Small intestine (tissue), 7 donors: Measurements from ENCODE around the gene MCF2L2. TPM values are rescaled to one million over a fixed set of nuclear protein-coding genes. Genes with fewer than 3 reads are reported as not detected.

Source experiments
- DNase-seq, 2 donors: peaks; one replicate each; pipeline versions ENCODE4 v3.0.0 to v3.0.0-alpha.2; 2013
- FAIRE-seq: peaks from 2 replicates; lab custom pipeline; 2012; peaks lifted over from hg19 to GRCh38; lab: Jason Lieb, UNC
- H3K27ac ChIP-seq, 3 donors: one replicate each; pipeline ENCODE4 v1.5.1; 2013; ENCODE audit warnings: low read length in 2 of 3, mild to moderate bottlenecking in 2 of 3, control low read depth in 1 of 3, inconsistent platforms in 1 of 3, low read depth in 1 of 3, moderate library complexity in 1 of 3
- H3K27me3 ChIP-seq, 3 donors: one replicate each; pipeline ENCODE4 v1.6.1; 2013; ENCODE audit warnings: low read length in 3 of 3, inconsistent platforms in 1 of 3; ENCODE audit not compliant: control insufficient read depth in 3 of 3, insufficient read depth in 3 of 3
- H3K36me3 ChIP-seq, 3 donors: one replicate each; pipeline ENCODE4 v1.6.1; 2013; ENCODE audit warnings: low read length in 3 of 3, inconsistent platforms in 1 of 3, low read depth in 1 of 3, mild to moderate bottlenecking in 1 of 3, moderate library complexity in 1 of 3; ENCODE audit not compliant: control insufficient read depth in 3 of 3, insufficient read depth in 2 of 3
- H3K4me1 ChIP-seq, 3 donors: one replicate each; pipeline ENCODE4 v1.6.1; 2013; ENCODE audit warnings: low read length in 2 of 3, inconsistent platforms in 1 of 3, low read depth in 1 of 3, mild to moderate bottlenecking in 1 of 3, moderate library complexity in 1 of 3; ENCODE audit not compliant: control insufficient read depth in 3 of 3, insufficient read depth in 2 of 3
- H3K4me3 ChIP-seq, 3 donors: one replicate each; pipeline ENCODE4 v1.5.1; 2013; ENCODE audit warnings: low read length in 3 of 3, control low read depth in 1 of 3, inconsistent platforms in 1 of 3, low read depth in 1 of 3, mild to moderate bottlenecking in 1 of 3, moderate library complexity in 1 of 3
- H3K9me3 ChIP-seq, 2 donors: one replicate each; pipeline ENCODE4 v1.6.1; 2013; ENCODE audit warnings: low read depth in 1 of 2, low read length in 1 of 2; ENCODE audit not compliant: control insufficient read depth in 2 of 2, insufficient read depth in 1 of 2
- WGBS, 3 donors: extraction: QIAGEN DNeasy Blood & Tissue Kit; methylation state at CpG; one replicate each; pipeline ENCODE4 v1.1.7; 2013; 5-methylcytosine and 5-hydroxymethylcytosine counted together
- polyA plus RNA-seq, 4 donors: library from polyadenylated mRNA; stranded (reverse) in 3 of 4; unstranded in 1 of 4; fragments of 200-250 nt in 3 of 4; fragments of 120-200 nt in 1 of 4; gene quantifications; one replicate each; pipeline versions ENCODE4 v1.2.1 to v1.2.3, GENCODE V29; 2013
- donor health status: healthy with polysubstance abuse.
- donor health status: control.
- donor health status: control.
- donor health status: Bipolar disorder and iron deficiency.
- donor health status: healthy.

MCF2L2 gene
- polyA plus RNA-seq, 4 donors, result 1.1 to 1.3 (median 1.2) TPM; not detected in 1

DNA sequence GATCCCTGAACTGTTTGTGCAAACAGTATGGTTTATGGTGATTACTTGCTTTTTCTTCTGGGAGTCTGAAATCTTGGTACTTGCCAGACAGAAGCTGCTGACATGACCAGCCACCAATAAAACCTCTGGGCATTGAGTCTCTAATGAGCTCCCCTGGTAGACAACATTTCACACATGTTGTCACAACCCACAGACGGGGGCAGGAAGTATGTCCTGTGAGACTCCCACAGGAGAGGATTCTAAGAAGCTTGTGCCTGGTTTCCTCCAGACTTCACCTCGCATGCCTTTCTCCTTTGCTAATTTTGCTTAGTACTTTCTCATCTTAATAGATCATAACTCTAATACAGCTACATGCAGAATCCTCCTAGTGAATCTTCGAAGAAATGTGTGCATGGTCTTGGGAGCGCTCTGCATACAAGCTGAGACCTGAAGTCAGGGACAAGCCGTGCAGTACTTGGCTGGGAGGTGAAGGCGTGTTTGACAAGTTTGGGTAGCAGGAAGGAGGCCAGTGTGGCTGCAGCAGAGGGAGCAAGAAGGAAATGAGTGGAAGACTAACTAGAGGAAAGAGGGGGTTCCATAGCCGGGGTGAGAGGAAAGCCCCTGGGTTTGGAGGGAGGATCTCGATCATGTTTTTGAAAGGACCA lies 126.4 kb downstream of the MCF2L2 start:
- 57 to 62% (median 61%) methylated on average over 8 of the region's 8 CpGs for WGBS, 3 donors
- DNase-seq, result peak in 1 of 2 donors; percentile 30
- H3K27me3 ChIP-seq, result no peaks in the 10 kb centered on the region
- H3K27ac ChIP-seq, result no peak overlapping the region
- peaks cover 0 to 44% (median 0%) of the 10 kb centered on the region in 3 donors for H3K4me1 ChIP-seq
- H3K36me3 ChIP-seq, result no peaks in the 10 kb centered on the region
- no peaks in the 10 kb centered on the region for H3K9me3 ChIP-seq
- no peak overlapping the region for H3K4me3 ChIP-seq
- FAIRE-seq, result no peak

GRCh38 chr3:183300996-183301562 lies 127.3 kb downstream of the MCF2L2 start:
- no peaks in the 10 kb centered on the region for H3K9me3 ChIP-seq
- no peaks in the 10 kb centered on the region for H3K27me3 ChIP-seq
- no peak for DNase-seq
- WGBS, 3 donors, result 85 to 90% (median 87%) methylated on average over 6 of the region's 6 CpGs
- H3K27ac ChIP-seq, result no peak overlapping the region
- peaks cover 0 to 7% (median 0%) of the 10 kb centered on the region in 3 donors for H3K36me3 ChIP-seq
- FAIRE-seq, result no peak
- H3K4me1 ChIP-seq, result peaks cover 0 to 36% (median 0%) of the 10 kb centered on the region in 3 donors
- no peak overlapping the region for H3K4me3 ChIP-seq

- H3K4me3 ChIP-seq, result no peak overlapping the region
- no peak overlapping the region for H3K27ac ChIP-seq
- no peak for FAIRE-seq
- WGBS, 3 donors, result 91 to 94% (median 92%) methylated on average over 4 of the region's 4 CpGs
- peaks cover 0 to 7% (median 0%) of the 10 kb centered on the region in 3 donors for H3K36me3 ChIP-seq
- H3K9me3 ChIP-seq, result no peaks in the 10 kb centered on the region
- no peak for DNase-seq
- H3K4me1 ChIP-seq, result peaks cover 0 to 30% (median 0%) of the 10 kb centered on the region in 3 donors
- H3K27me3 ChIP-seq, result no peaks in the 10 kb centered on the region
These were observed 128.4 kb downstream of the MCF2L2 start for GRCh38 chr3:183299976-183300375.

DNA sequence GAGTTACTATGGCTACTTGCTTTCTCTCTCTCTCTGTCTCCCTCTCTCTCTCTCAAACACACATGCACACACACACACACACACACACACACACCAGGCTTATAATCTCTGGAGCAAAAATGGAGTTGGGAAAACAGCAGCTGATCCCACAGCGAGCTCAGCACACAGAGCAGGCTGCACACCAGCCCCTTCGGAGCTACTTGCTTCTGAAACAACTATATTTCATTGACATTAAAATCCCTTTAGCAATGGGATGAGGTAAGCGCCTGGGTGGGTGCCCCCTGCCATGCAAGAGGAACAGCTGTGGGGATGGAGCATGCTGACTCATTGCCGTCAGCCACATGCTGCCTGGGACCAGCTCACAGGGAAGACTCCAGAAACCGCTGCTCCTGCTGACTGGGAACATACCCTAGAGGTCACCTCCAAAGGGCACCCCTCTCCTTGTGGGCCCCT lies 129.7 kb downstream of the MCF2L2 start:
- no peaks in the 10 kb centered on the region for H3K9me3 ChIP-seq
- H3K4me3 ChIP-seq, result no peak overlapping the region
- no peak overlapping the region for H3K27ac ChIP-seq
- DNase-seq (no peak), FAIRE-seq (no peak)
- peaks cover 0 to 7% (median 0%) of the 10 kb centered on the region in 3 donors for H3K36me3 ChIP-seq
- peaks cover 0 to 22% (median 0%) of the 10 kb centered on the region in 3 donors for H3K4me1 ChIP-seq
- WGBS, 3 donors, result 68 to 91% (median 81%) methylated on average over 5 of the region's 5 CpGs
- H3K27me3 ChIP-seq, result no peaks in the 10 kb centered on the region

DNA sequence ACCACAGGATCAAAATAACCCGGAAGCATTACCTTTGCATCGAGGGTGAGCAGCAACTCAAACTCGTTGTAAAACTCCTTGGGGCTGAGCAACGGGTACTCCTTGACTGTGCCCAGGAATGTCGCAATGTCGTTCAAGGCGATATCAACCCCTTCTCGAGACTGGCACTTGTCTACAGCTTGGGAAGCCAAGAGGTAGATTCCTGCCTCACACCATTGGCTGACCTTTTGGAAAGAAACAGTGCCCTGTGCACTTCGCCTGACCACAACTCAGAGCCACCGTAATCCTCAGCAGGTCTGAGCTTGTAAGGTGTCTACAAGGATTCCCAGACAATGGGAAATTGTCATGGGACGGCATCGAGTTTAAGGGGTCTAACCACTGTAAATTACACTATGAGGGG lies 131.5 kb downstream of the MCF2L2 start:
- Histone ChIP-seq H3K4me1 (peaks cover 0 to 8% (median 0%) of the 10 kb centered on the region in 3 donors), H3K36me3 (peaks cover 0 to 7% (median 0%) of the 10 kb centered on the region in 3 donors), H3K27me3 (no peaks in the 10 kb centered on the region), H3K27ac (no peak overlapping the region), H3K9me3 (no peaks in the 10 kb centered on the region), H3K4me3 (no peak overlapping the region)
- 93 to 94% (median 93%) methylated on average over 12 of the region's 12 CpGs for WGBS, 3 donors
- no peak for FAIRE-seq
- DNase-seq, result no peak

DNA sequence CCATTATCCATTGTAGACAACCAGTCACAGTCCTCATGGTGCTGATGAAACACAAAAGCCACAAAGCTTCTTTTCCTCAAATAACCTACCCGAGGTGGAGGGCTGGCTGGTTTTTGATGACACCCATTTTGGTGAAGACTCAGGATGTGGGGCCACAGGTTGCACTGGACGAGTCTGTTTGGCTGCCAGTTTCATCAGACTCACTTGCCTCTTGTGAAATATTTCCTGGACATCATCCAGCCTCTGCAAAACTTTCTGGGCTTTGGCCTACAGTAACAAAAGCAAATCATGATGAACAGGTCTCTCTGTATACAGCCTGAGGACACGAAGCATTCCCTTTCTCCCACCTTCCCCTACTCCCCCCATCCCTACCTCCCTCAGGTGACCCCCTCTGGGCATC lies 133.2 kb downstream of the MCF2L2 start:
- H3K4me1 ChIP-seq, result peaks cover 0 to 2% (median 0%) of the 10 kb centered on the region in 3 donors
- no peak overlapping the region for H3K4me3 ChIP-seq
- no peak for DNase-seq
- H3K27me3 ChIP-seq, result no peaks in the 10 kb centered on the region
- H3K9me3 ChIP-seq, result no peaks in the 10 kb centered on the region
- H3K27ac ChIP-seq, result no peak overlapping the region
- no peak for FAIRE-seq
- 40 to 47% (median 42%) methylated on average over 3 of the region's 3 CpGs for WGBS, 3 donors
- H3K36me3 ChIP-seq, result peaks cover 0 to 7% (median 0%) of the 10 kb centered on the region in 3 donors

- no peak for FAIRE-seq
- H3K27me3 ChIP-seq, result no peaks in the 10 kb centered on the region
- 94 to 97% (median 95%) methylated on average over 2 of the region's 2 CpGs for WGBS, 3 donors
- no peak overlapping the region for H3K27ac ChIP-seq
- peaks cover 0 to 2% (median 0%) of the 10 kb centered on the region in 3 donors for H3K4me1 ChIP-seq
- no peak for DNase-seq
- no peaks in the 10 kb centered on the region for H3K9me3 ChIP-seq
- peaks cover 0 to 7% (median 0%) of the 10 kb centered on the region in 3 donors for H3K36me3 ChIP-seq
- H3K4me3 ChIP-seq, result no peak overlapping the region
These were observed 134.5 kb downstream of the MCF2L2 start for GRCh38 chr3:183293966-183294365.

- FAIRE-seq (no peak), DNase-seq (no peak)
- 57 to 64% (median 61%) methylated on average over 4 of the region's 4 CpGs for WGBS, 3 donors
- H3K27ac ChIP-seq, result no peak overlapping the region
- H3K4me3 ChIP-seq, result no peak overlapping the region
- no peaks in the 10 kb centered on the region for H3K27me3 ChIP-seq
- no peaks in the 10 kb centered on the region for H3K9me3 ChIP-seq
- peaks cover 0 to 2% (median 0%) of the 10 kb centered on the region in 3 donors for H3K4me1 ChIP-seq
- H3K36me3 ChIP-seq, result peaks cover 0 to 3% (median 0%) of the 10 kb centered on the region in 3 donors
These were observed 136.9 kb downstream of the MCF2L2 start for GRCh38 chr3:183291497-183292031.
